B cell (primary cell): ENCODE data around the gene TVP23C.
"Not testable (repeated sequence)": the region's sequence is repeated elsewhere in the genome, so short reads cannot be mapped to it uniquely, and the experiment has no call there.

ENCODE experiments used
- EZH2 ChIP-seq: IDR thresholded peaks from 2 replicates; pipeline ENCODE4 v1.6.1; 2012; ENCODE audit warnings: borderline replicate concordance, low read depth, mild to moderate bottlenecking, moderate library complexity, low read length; ENCODE audit not compliant: insufficient read depth, poor library complexity, severe bottlenecking
- TF ChIP-seq, protein P1 (sequence below): fragments of 200-600 bp; IDR thresholded peaks from one replicate; pipeline ENCODE4 v1.8.0; 2022; ENCODE audit warnings: antibody characterized with exemption, mild to moderate bottlenecking

DNA sequence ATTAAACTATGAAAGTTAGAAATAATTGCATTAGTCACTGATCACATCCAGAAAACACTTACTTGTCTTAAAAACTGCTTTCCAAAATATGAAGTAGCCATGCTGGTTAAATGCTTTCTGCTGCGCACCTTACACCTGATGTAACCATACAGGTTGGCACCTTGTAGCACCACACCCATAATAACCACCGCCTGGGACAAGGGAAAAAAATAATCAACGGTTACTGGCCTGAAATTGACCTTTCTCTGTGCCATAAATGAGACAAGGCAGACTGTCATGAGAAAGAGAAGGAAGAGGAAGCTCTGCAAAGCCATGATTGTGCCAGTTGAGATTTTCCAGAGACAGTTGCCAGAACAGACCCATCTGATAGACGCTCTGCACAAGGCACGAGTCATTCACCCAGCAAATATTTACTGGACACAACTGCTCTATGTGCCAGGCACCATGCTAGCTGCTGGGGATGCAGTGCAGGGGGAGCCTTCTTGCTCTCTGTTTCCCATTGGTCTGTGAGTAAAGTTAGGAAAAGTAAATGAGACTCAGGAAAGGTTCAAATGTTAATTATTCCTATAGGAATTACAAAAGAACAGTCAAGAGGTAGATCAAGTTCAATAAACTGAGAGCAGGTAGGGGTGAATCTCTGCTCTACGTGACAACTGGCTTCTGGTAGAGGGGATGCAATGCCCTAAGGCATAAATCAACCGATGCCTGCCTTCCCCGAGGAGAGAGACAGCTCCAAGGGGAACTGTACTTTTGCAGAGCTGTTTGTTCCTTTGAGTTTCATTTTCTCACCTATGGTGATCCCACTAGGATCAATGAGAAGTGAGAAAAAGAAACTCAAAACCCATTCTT lies 22.7 kb downstream of the TVP23C start:
- TF ChIP-seq EZH2 = not testable (repeated sequence)
- TF ChIP-seq, protein P1, sequence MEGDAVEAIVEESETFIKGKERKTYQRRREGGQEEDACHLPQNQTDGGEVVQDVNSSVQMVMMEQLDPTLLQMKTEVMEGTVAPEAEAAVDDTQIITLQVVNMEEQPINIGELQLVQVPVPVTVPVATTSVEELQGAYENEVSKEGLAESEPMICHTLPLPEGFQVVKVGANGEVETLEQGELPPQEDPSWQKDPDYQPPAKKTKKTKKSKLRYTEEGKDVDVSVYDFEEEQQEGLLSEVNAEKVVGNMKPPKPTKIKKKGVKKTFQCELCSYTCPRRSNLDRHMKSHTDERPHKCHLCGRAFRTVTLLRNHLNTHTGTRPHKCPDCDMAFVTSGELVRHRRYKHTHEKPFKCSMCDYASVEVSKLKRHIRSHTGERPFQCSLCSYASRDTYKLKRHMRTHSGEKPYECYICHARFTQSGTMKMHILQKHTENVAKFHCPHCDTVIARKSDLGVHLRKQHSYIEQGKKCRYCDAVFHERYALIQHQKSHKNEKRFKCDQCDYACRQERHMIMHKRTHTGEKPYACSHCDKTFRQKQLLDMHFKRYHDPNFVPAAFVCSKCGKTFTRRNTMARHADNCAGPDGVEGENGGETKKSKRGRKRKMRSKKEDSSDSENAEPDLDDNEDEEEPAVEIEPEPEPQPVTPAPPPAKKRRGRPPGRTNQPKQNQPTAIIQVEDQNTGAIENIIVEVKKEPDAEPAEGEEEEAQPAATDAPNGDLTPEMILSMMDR = not testable (repeated sequence)
